Right lung (tissue), 5 donors: ENCODE results near the gene B4GALT6. TPM values are rescaled to one million over a fixed set of nuclear protein-coding genes. Genes with fewer than 3 reads are reported as not detected.

Experiments used
- DNase-seq, 2 donors: peaks; one replicate each; pipeline ENCODE4 v3.0.0-alpha.2; 2013
- polyA plus RNA-seq, 5 donors: library from polyadenylated mRNA; unstranded; fragments of 120-200 nt; gene quantifications; one replicate each; pipeline versions ENCODE4 v1.2.1 to v1.2.3, GENCODE V29; 2013; ENCODE audit warnings: inconsistent platforms in 1 of 5, low replicate concordance in 1 of 5; ENCODE audit not compliant: insufficient read length in 5 of 5, insufficient read depth in 1 of 5

Gene B4GALT6
- polyA plus RNA-seq, 5 donors = 14.7 to 21.3 (median 15.7) TPM

DNA sequence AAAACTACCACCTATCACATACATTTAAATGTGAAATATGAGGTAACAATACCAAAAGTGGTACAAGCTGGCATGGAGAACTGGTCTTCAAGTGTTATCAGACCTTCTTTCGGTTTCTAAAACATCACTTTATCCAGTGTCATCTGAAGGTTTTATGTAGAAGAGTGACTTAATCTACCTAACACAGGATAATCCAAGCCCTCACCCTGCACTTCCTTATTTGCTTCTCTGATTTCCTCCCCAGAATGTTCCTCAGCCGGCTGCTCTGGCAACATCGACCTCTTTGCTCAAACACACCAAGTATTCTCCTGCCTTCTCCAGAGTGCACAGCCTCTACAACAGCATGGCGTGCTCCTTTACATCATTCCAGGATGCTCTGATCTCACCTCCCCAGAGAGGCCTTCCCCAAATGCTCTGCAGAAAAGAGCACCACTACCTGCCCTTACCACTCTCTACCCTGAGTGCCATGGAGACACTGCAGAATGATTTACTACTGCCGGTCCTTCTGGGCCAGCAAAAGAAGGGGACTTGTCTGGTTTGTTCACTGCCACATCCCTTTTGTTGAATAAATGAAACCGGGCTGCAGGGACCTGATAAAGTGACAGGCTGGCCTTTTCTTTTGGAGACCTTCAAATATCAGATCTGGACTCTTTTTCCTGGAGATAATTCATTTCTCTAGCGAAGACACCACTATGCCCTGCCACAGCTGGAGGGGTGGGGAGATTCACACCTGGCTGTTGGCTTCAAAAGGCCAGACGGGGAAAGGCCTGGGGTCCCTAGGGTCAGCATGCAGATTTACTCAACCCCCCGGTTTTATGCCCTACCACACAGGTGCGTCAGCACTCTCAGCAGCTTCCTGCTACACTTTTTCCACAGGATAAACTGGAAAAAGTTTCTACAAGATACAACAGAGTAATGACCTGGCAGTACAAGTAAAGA is 50.7 kb downstream of the B4GALT6 start:
- DNase-seq = no peak

DNA sequence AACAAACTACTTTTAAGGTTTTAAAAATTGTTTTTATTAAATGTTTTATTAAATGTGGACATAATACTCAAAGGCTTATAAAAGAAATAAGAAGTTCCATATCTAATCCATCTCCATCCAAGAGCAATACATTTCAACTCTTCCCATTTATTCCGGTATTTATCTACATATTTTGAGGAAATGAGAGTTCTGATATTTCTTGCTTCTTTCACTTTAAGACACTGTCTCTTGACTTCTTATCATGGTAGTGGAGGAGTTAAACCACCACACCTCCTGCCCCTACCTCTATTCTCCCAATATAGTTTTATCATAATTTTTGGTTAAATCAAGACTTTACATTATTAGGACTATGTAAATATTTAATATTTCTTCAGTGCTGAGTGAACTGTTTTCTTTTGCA is 52.0 kb downstream of the B4GALT6 start:
- DNase-seq = no peak

DNA sequence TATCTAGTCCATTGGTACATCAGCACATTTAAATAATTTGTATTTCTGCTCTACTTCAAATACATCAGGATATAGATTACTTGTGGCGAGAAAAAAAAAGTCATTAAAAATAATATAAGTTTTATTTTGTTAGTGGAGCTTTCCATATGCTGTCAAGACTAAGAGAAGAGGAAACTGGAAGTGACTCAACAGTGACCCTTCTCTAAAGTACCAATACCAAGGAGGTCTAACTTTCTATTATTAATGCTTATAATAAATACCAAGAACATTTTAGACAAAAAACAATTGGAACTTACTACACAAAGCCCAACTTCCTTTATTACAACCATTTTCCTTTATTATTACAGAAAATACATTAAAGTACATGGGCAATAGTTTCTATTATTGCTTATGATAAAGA is 52.9 kb downstream of the B4GALT6 start:
- DNase-seq = no peak

DNA sequence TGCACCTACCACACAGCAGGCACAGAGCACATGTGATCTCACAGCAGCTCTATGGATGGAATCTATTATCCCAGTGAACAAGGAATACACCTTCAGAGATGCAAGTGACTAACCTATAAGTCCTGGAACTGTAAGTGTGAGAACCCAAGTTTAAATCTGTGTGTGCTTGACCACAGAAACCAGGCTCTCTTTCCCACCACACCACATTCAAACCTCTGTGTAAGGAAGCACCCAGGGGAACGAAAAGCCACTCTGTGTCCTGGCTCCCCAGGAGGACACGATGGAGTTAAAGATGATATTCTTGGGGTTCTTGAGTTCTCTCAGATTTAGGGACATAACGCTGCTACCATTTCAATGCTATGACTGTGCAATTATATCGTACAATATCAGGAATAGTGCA is 53.8 kb downstream of the B4GALT6 start:
- no peak for DNase-seq

DNA sequence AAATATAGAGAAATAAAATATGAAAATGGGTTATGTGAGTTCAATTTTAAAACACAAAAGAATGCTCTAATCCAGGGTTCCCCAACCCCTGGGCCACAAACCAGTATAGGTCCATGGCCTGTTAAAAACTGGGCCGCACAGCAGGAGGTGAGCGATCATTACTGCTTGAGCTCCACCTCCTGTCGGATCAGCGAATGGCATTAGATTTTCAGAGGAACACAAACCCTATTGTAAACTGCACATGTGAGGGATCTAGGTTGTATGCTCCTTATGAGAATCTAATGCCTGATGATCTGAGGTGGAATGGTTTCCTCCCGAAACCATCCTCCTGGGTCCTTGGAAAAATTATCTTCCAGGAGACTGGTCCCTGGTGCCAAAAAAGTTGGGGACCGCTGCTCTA is 58.0 kb downstream of the B4GALT6 start:
- no peak for DNase-seq

DNA sequence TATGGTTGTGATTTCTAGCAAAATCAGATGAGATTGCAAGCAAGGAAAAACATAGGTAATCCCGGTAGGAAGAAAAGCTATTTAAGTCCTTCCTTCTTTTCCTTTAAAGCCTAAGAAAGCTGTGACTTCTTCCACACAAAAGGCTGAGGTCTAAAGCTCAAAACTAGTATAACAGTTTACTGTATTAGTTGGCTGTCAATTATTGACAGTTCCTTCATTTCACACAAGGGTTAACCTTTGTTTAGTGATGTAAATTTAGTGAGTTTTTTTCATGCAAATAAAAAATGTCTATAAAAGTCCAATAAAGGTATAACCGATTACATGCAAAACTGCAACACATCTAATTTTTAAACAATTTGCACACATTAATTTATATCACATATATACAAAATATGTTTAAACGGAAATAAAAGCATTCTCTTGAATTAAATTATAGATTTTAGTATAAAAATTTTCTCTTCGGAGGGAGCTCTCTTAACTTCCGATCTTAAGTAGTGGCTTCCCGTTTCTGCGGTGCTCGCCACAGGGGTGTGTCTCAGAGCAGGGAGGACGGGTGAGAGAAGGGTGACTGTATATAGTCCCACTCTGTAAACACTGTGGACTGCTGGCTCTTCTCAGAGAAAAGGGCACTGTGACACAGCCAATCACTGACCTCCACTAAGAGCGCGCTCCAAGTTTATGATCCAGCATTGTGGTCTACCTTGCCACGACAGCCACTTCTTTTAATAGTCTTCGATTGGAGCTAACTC is 59.3 kb downstream of the B4GALT6 start:
- no peak for DNase-seq

DNA sequence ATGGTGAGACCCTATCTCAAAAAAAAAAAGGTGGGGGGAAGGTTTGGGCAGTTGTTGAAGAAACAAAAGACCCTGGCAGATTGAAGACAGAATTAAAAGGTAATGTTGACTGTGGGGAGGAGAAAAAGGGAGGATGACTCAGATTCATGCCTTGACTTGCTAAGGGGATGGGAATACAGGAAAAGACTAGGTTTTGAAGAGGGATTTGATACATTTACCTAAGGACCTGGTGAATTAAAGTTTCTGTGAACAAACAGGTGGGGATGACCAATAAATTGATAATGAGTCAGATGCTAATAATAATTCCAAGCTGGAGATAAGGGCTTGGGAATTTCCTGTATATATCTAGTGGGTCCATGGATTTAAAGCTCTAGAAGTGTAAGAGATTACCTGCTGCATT is 65.1 kb downstream of the B4GALT6 start:
- DNase-seq = no peak

DNA sequence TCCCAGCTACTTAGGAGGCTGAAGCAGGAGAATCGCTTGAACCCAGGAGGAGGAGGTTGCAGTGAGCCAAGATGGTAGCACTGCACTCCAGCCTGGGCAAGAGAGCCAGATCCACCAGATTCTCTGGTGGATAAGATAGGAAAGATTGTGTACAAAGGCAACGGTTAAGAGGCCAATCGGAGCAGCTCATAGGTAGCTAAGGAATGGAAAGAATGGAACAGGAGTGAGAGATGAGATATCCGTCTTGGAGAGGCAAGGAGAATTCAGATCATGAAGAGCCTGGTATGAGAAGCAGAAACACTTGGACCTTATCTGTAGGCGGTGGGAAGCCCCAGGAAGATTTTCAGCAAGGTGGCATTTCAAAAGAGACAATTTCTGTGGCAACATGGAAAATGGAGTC is 65.6 kb downstream of the B4GALT6 start:
- DNase-seq = no peak

DNA sequence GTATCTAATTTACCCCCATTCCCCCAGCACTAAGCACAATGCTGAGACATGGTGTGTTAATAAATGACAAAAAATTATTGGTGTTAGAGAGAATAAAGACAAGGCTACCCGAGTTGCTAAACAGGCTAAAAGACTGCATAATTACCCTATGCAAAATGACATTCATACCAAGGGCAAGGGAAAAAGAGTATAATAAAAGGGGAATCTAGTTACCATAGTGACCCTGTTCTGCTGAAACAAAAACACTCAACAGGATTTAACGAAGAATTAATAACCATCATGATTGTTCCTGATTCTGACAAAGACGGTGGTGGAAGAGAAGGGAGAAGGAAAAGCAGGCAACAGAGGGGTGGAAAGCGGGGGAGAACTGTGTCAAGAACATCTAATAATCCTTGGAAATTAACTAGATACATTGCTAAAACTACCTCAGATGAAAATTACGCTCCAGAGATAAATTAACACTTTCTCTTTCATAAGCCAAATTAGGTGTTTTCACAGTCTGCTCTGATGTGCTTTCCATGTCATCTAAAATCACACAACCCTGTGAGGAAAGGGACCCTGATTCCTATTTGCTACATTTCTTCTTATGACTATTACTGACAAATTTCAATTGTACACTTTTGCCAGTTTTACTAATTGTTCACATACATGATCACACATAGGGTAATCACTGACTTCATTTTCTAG is 67.2 kb downstream of the B4GALT6 start:
- DNase-seq = no peak

DNA sequence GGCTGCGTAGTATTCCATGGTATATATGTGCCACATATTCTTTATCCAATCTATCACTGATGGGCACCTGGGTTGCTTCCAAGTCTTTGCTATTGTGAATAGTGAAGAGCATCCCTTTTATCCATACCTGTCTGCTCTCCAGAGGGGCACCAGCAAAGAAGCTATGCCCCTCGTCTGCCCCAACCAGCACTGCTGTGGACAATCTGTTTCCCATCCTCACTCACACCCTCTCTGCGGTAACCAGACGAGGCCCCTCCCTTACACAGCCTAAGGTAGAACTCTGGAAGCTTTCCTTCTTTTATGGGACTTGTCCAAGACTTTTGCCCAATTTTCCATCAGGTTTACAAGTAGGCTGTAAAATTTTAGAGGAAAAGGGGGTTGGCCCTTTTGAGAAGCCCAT is 67.8 kb downstream of the B4GALT6 start:
- no peak for DNase-seq

DNA sequence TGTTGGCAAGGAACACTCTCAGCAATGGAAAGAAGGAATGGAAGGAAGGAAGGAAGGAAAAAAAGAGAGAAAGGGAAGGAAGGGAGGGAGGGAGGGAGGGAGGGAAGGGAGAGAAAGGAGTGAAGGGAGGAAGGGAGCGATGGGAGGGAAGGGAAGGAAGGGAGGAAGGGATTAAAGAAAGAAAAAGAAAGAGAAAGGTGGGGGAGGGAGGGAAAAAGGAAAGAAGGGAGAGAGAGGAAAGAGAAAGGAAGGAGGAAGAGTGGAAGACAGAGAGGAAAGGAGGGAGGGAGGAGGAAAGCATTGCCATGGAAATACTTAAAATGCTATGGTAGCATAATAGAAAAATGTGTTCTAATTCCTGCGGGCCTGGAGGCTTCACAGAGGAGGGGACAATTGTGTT is 70.3 kb downstream of the B4GALT6 start:
- no peak for DNase-seq

DNA sequence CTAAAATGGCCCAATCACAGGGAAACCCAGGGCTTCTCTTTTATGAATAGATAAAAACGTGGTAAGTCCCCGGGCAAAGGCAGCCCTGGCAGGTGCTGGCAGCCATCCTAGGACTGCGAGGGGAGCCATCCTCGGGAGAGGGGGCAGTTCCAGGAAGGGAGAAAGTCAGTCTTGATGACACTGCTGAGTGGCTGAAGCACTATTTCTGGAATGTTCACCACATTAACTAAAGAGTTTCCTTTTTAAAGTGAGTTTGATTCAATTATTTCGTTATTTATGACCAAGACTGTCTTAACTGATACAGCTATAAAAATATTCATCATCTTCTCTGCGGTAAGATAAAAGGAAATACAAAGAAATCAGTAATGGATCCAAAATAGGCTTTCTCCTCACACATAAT is 72.3 kb downstream of the B4GALT6 start:
- DNase-seq = no peak

DNA sequence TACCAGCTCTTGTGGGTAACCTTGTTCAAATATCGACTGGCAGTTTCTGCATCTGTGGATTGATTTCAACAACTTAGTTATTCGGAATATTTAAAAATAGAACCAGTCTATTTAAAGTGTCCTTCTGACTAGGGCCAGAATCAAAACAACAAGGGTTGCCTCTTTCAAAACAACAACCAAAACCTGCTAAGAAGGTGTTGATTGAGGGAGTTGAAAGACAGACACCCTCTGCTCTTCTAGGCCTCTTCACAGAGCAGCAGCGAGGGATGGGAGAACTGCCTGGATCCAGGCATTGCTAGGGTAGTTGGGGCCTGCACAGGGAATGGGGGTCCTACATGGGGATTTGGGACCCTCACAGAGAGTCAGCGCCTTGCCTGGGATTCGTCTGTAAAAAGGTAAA is 72.9 kb downstream of the B4GALT6 start:
- no peak for DNase-seq

DNA sequence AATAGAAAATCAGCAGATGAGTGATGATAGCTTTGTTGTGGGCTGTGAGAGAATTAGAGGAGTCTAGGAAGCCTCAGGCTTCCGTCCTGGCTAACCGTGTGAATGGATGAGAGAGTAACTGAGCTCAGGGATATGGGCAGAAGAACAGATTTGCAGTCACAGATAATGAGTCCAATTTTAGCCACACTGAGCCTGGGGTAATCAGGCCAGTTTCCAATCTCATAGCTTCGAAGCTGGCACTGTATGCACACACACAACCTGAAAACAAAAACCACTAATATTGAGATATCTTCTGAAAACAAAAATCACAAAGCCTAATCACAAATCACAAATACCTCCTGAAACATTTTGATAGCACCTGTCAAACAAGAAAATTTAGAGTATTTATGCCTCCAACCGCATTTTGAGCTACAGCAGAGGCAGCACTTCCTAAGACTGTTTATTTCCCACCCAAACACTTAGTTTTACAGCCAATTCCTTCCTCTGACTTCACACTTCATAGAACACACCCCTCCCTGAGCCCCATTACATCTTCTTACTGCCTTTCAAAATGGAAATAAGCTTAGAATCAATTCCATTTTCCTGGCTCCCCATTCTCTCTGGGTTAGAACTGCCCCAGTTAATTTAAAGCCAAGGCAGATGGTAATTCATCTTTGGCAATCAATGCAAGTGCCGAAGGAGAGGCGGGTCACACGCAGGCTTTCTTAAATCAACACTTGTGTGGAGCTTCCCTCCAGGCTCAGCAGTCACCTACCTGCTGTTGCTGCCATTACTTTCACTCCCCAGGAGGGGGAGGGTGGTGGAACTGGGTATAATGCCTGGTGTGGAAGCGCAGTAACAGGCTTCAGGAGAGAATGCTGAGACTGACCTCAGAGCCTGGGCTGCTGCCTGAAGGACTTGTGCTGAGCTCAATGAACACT is 73.8 kb downstream of the B4GALT6 start:
- peak in 1 of 2 donors; percentile 5 for DNase-seq

DNA sequence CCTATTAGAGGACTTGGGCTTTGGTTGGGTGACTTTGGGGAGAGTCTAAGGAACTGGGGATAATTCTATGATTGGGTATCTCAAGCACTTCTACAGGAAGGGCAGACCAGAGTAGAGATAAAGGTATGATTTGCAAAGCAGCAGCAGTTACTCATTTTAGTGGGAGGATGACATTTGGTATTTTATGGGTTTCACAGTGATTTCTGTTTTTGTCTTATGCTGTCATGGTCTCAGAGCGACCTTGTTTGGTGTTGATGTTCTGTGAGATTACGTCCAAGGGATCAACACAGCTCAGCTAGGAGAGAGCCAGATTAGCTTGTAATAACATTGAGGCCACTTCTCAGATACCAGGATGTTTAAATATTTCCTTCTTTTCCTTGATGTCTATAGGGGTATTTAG is 74.5 kb downstream of the B4GALT6 start:
- no peak for DNase-seq

DNA sequence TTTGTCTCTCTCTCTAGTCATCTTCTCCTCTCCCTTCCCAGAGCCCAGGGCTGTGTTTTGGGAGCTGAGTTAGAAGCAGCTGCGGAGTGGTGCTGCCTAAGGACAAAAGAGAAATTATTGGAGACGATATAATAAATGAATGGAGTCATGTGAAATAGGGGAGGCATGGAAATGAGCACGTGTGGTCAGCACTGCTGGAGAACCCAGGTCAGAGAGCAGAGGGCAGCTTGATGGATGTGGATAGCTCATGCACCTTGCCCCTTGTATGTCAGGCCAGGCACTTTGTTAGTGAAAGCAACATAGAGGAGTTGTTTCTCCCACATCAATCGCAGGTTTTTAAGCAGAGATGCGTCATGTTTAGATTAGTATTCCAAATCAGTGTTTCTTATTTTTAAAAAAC is 77.0 kb downstream of the B4GALT6 start:
- DNase-seq = no peak

DNA sequence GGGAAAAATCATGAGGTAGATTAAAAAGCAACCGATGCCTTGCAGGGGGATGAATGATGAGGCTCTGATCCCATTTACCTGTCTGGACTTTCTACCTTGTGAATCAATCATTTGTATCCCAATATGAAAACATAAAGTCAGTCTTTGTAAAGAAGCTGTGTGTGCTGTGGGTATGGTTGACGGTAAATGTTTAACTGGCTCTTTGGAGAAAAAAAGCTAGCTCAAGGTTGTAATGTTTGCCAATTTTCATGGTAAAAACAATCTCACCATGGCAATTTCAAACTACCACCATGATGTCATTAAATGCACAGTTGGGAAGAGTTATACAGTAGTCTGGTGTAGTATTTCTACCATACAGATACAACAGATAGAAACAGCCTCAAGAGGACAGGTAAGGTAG is 78.1 kb downstream of the B4GALT6 start:
- no peak for DNase-seq

DNA sequence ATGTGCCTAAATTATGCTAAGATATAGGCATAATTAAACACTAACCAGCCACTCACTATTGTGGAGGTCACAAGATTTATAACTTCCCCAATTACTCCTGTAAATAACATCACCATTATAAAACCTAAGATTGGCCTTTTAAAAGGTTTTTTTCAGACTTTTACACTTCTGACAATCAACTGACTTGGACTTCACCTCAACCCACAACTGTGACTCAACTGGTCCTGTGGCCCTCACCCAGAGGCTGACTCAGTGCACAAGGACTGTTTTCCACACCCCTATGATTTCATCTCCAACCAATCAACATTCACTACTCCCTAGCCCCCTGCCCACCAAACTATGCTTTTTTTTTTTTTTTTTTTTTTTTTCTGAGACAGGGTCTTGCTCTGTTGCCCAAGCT is 81.1 kb downstream of the B4GALT6 start:
- DNase-seq = no peak

DNA sequence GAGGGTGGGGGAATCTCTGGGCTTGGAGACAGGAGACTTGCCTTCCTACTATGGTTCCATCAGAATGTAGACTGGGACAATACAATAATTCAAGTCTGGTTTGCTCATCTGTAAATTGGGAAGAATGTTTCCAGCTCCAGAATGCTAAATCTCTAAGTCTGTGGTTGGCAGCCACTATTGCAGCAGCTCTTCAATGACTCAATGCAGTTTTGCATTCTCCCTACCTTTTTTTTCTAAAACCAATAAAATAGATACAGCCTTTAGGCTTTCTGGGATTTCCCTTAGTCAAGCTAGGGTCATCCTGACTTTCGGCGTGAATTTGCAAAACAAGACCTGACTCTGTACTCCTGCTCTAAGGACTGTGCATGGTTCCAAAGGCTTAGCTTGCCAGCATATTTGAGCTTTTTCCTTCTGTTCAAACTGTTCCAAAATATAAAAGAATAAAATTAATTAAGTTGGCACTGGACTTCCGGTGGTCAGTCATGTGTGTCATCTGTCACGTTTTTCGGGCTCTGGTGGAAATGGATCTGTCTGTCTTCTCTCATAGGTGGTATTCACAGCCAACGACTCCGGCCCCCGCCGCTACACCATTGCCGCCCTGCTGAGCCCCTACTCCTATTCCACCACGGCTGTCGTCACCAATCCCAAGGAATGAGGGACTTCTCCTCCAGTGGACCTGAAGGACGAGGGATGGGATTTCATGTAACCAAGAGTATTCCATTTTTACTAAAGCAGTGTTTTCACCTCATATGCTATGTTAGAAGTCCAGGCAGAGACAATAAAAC is 86.2 kb downstream of the B4GALT6 start:
- no peak for DNase-seq

DNA sequence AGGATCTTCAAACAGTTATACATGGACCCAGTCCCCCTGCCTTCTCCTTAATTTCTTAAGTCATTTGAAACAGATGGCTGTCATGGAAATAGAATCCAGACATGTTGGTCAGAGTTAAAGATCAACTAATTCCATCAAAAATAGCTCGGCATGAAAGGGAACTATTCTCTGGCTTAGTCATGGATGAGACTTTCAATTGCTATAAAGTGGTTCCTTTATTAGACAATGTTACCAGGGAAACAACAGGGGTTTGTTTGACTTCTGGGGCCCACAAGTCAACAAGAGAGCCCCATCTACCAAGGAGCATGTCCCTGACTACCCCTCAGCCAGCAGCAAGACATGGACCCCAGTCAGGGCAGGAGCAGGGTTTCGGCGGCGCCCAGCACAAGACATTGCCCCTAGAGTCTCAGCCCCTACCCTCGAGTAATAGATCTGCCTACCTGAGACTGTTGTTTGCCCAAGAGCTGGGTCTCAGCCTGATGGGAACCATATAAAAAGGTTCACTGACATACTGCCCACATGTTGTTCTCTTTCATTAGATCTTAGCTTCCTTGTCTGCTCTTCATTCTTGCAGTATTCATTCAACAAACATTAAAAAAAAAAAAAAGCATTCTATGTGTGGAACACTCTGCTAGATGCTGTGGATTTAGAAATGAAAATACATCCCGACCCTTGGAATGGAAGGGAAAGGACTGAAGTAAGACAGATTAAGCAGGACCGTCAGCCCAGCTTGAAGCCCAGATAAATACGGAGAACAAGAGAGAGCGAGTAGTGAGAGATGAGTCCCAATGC is 88.1 kb downstream of the B4GALT6 start:
- DNase-seq = no peak
